Neural cell (in vitro differentiated cells): ENCODE results near the gene C12orf75. TPM values are rescaled to one million over a fixed set of nuclear protein-coding genes. Genes with fewer than 3 reads are reported as not detected.

Experiments
- H2AFZ ChIP-seq: fragments of 200-600, 300-800 bp; sonication (generic), shearing (Covaris generic); 2 replicates; pipeline ENCODE4 v1.6.0; 2014; ENCODE audit warnings: low read depth, mild to moderate bottlenecking, antibody characterized with exemption, low read length, moderate library complexity
- H3F3A ChIP-seq: fragments of 200-600 bp; shearing (Covaris generic); 2 replicates; pipeline ENCODE4 v1.6.1; 2016; ENCODE audit warnings: mild to moderate bottlenecking, moderate library complexity, mixed read lengths, antibody characterized with exemption, low read length; ENCODE audit not compliant: insufficient read depth, poor library complexity, severe bottlenecking
- H3K27ac ChIP-seq: fragments of 200-600, 300-800 bp; sonication (generic), shearing (Covaris generic); 2 replicates; pipeline ENCODE4 v1.5.1; 2014; ENCODE audit warnings: mild to moderate bottlenecking, low read length, moderate library complexity
- H3K27me3 ChIP-seq: fragments of 300-800, 200-600 bp; sonication (generic), shearing (Covaris generic); 2 replicates; pipeline ENCODE4 v1.6.0; 2014; ENCODE audit warnings: mild to moderate bottlenecking, low read depth, low read length, moderate library complexity; ENCODE audit not compliant: insufficient read depth
- H3K36me3 ChIP-seq: fragments of 300-800, 200-600 bp; sonication (generic), shearing (Covaris generic); 2 replicates; pipeline ENCODE4 v1.5.1; 2014; ENCODE audit warnings: mild to moderate bottlenecking, antibody characterized with exemption, low read length, moderate library complexity; ENCODE audit not compliant: insufficient read depth
- H3K4me2 ChIP-seq: fragments of 300-800, 200-600 bp; sonication (generic), shearing (Covaris generic); 2 replicates; pipeline ENCODE4 v1.6.0; 2014; ENCODE audit warnings: mild to moderate bottlenecking, low read length
- H3K4me3 ChIP-seq: fragments of 300-800, 200-600 bp; sonication (generic), shearing (Covaris generic); 2 replicates; pipeline ENCODE4 v1.5.1; 2014; ENCODE audit warnings: mild to moderate bottlenecking, low read length, moderate library complexity
- H3K79me2 ChIP-seq: fragments of 200-600 bp; shearing (Covaris generic); replicated peaks from 2 replicates; pipeline ENCODE4 v1.6.0; 2014; ENCODE audit warnings: mild to moderate bottlenecking, low read length, moderate library complexity; ENCODE audit not compliant: insufficient read depth
- H3K9ac ChIP-seq: fragments of 300-800, 200-600 bp; sonication (generic), shearing (Covaris generic); 2 replicates; pipeline ENCODE4 v1.6.1; 2016; ENCODE audit warnings: mild to moderate bottlenecking, low read length, mixed read lengths
- H3K9me2 ChIP-seq: fragments of 200-600 bp; shearing (Covaris generic); 2 replicates; pipeline ENCODE4 v1.6.1; 2016; ENCODE audit warnings: mild to moderate bottlenecking, low read length, mixed read lengths; ENCODE audit not compliant: insufficient read depth
- H3K9me3 ChIP-seq: fragments of 200-600, 300-800 bp; sonication (generic), shearing (Covaris generic); 2 replicates; pipeline ENCODE4 v1.6.1; 2016; ENCODE audit warnings: mild to moderate bottlenecking, mixed run types, low read length, moderate library complexity, mixed read lengths
- H4K20me1 ChIP-seq: fragments of 200-600 bp; shearing (Covaris generic); 2 replicates; pipeline ENCODE4 v1.6.1; 2016; ENCODE audit warnings: mild to moderate bottlenecking, mixed run types; ENCODE audit not compliant: insufficient read depth
- EP300 ChIP-seq: fragments of 450-650 bp; conservative IDR thresholded peaks from 2 replicates; pipeline ENCODE4 v1.6.1; 2014; ENCODE audit warnings: antibody characterized with exemption, mild to moderate bottlenecking, moderate library complexity; ENCODE audit not compliant: poor library complexity, severe bottlenecking
- EZH2 ChIP-seq: fragments of 200-600, 300-800 bp; shearing (Covaris generic), sonication (generic); IDR thresholded peaks from 2 replicates; pipeline ENCODE4 v1.6.1; 2014; ENCODE audit warnings: antibody characterized with exemption, low read length, borderline replicate concordance, mild to moderate bottlenecking; ENCODE audit not compliant: insufficient read depth, poor library complexity, severe bottlenecking
- MXI1 ChIP-seq: fragments of 450-650 bp; conservative IDR thresholded peaks from 2 replicates; pipeline ENCODE4 v1.6.1; 2014; ENCODE audit warnings: antibody characterized with exemption, mild to moderate bottlenecking; ENCODE audit not compliant: poor library complexity, severe bottlenecking
- POLR2AphosphoS5 ChIP-seq: IDR thresholded peaks from 2 replicates; pipeline ENCODE4 v1.6.1; 2012
- RAD21 ChIP-seq: fragments of 450-650 bp; conservative IDR thresholded peaks from 2 replicates; pipeline ENCODE4 v1.6.1; 2014; ENCODE audit warnings: antibody characterized with exemption, mild to moderate bottlenecking, moderate library complexity
- SMC3 ChIP-seq: fragments of 450-650 bp; conservative IDR thresholded peaks from 2 replicates; pipeline ENCODE4 v1.6.1; 2014; ENCODE audit warnings: antibody characterized with exemption, mild to moderate bottlenecking, moderate library complexity; ENCODE audit not compliant: poor library complexity
- TAF1 ChIP-seq: IDR thresholded peaks from 2 replicates; pipeline ENCODE4 v1.6.1; 2012; ENCODE audit warnings: low read depth
- polyA plus RNA-seq: library from polyadenylated mRNA; depleted of rRNA; stranded (reverse); fragments of >200 nt; gene quantifications from 2 replicates; pipeline ENCODE4 v1.2.3, GENCODE V29; 2014
- TF ChIP-seq, protein P1 (sequence below): IDR thresholded peaks from 2 replicates; pipeline ENCODE4 v1.6.1; 2012; ENCODE audit warnings: borderline replicate concordance
- TF ChIP-seq, protein P2 (sequence below): fragments of 450-650 bp; IDR thresholded peaks from 2 replicates; pipeline ENCODE4 v1.5.1; 2014; ENCODE audit warnings: antibody characterized with exemption, mild to moderate bottlenecking, moderate library complexity; ENCODE audit not compliant: poor library complexity, severe bottlenecking

C12orf75 gene
- polyA plus RNA-seq, 1 donor from 2014 or later = 25.2 TPM

DNA sequence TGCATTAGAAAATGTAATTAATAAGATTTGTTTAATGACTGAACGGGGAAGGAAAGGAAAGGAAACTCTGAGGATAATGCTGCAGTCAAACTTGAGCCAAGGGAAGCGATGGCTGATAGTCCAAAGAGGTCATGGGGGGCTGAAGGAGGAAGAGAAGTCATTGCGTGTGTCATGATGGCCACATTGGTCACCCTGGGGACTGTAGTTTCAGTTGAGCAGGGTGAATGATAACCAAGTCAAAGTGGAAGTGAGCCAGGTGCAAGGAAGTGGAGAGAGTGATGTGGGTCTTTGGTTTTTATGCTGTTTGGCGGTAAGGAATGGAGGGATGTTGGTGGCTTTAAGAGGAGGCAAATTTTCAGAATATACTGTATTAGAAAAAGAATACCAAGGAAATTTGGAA lies 21.6 kb downstream of the C12orf75 start:
- TF ChIP-seq, protein P1, sequence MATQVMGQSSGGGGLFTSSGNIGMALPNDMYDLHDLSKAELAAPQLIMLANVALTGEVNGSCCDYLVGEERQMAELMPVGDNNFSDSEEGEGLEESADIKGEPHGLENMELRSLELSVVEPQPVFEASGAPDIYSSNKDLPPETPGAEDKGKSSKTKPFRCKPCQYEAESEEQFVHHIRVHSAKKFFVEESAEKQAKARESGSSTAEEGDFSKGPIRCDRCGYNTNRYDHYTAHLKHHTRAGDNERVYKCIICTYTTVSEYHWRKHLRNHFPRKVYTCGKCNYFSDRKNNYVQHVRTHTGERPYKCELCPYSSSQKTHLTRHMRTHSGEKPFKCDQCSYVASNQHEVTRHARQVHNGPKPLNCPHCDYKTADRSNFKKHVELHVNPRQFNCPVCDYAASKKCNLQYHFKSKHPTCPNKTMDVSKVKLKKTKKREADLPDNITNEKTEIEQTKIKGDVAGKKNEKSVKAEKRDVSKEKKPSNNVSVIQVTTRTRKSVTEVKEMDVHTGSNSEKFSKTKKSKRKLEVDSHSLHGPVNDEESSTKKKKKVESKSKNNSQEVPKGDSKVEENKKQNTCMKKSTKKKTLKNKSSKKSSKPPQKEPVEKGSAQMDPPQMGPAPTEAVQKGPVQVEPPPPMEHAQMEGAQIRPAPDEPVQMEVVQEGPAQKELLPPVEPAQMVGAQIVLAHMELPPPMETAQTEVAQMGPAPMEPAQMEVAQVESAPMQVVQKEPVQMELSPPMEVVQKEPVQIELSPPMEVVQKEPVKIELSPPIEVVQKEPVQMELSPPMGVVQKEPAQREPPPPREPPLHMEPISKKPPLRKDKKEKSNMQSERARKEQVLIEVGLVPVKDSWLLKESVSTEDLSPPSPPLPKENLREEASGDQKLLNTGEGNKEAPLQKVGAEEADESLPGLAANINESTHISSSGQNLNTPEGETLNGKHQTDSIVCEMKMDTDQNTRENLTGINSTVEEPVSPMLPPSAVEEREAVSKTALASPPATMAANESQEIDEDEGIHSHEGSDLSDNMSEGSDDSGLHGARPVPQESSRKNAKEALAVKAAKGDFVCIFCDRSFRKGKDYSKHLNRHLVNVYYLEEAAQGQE = no peak
- no peak for TF ChIP-seq SMC3
- no peak for TF ChIP-seq MXI1
- no peak for TF ChIP-seq RAD21
- no peak for TF ChIP-seq POLR2AphosphoS5
- TF ChIP-seq EP300 = no peak
- no peak for TF ChIP-seq TAF1
- no peak for TF ChIP-seq EZH2
- TF ChIP-seq, protein P2, sequence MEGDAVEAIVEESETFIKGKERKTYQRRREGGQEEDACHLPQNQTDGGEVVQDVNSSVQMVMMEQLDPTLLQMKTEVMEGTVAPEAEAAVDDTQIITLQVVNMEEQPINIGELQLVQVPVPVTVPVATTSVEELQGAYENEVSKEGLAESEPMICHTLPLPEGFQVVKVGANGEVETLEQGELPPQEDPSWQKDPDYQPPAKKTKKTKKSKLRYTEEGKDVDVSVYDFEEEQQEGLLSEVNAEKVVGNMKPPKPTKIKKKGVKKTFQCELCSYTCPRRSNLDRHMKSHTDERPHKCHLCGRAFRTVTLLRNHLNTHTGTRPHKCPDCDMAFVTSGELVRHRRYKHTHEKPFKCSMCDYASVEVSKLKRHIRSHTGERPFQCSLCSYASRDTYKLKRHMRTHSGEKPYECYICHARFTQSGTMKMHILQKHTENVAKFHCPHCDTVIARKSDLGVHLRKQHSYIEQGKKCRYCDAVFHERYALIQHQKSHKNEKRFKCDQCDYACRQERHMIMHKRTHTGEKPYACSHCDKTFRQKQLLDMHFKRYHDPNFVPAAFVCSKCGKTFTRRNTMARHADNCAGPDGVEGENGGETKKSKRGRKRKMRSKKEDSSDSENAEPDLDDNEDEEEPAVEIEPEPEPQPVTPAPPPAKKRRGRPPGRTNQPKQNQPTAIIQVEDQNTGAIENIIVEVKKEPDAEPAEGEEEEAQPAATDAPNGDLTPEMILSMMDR = no peak
- no peaks in the 10 kb centered on the region for H3K9me2 ChIP-seq
- H2AFZ ChIP-seq = no peak overlapping the region
- H3K27me3 ChIP-seq = no peaks in the 10 kb centered on the region
- H3K27ac ChIP-seq = no peak overlapping the region
- no peaks in the 10 kb centered on the region for H4K20me1 ChIP-seq
- no peak overlapping the region for H3K4me3 ChIP-seq
- H3K9me3 ChIP-seq = no peaks in the 10 kb centered on the region
- H3K4me2 ChIP-seq = no peak overlapping the region
- no peaks in the 10 kb centered on the region for H3F3A ChIP-seq
- H3K36me3 ChIP-seq = no peaks in the 10 kb centered on the region
- no peak overlapping the region for H3K9ac ChIP-seq
- H3K79me2 ChIP-seq = peaks cover 11% of the 10 kb centered on the region

DNA sequence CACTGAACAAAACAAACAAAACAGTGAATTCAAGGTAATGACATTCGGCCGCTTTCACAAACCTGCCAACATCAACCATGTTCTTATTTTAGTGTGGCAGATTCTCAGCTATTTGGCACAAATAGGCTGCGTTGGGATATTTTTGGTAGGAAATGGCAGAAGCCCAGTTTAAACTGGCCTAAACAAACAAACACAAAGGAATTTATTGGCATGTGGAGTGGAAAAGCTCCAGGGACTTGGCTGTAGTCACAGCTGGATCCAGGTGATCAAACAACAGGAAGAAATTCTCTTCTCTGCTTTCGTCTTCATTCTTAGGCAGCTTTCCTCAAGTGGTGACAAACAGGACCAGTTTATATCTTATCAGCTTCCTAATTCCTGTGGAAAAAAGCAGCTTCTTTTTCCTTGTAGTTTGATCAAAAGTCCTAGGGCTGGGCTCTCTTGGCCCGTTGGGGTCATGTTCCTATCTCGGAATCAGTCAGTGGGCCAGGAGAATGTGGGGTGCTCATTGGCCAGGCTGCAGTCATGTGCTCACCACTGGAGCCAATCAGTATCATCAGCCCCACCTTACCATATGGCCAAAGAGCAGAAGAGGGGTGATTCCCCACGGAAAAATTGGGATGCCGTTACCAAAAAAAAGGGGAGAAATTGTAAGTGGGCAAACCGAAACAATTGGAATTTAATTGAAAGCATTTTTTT lies 22.6 kb downstream of the C12orf75 start:
- Histone ChIP-seq H3K9me3 (no peaks in the 10 kb centered on the region), H3F3A (no peaks in the 10 kb centered on the region), H3K79me2 (peaks cover 11% of the 10 kb centered on the region), H3K27ac (no peak overlapping the region), H2AFZ (no peak overlapping the region), H3K27me3 (no peaks in the 10 kb centered on the region), H3K9ac (no peak overlapping the region), H4K20me1 (no peaks in the 10 kb centered on the region), H3K9me2 (no peaks in the 10 kb centered on the region), H3K4me3 (no peak overlapping the region), H3K36me3 (no peaks in the 10 kb centered on the region), H3K4me2 (no peak overlapping the region)
- no peak for TF ChIP-seq POLR2AphosphoS5
- TF ChIP-seq RAD21 = no peak
- TF ChIP-seq, protein P2 = no peak
- TF ChIP-seq EP300 = no peak
- no peak for TF ChIP-seq TAF1
- no peak for TF ChIP-seq EZH2
